Transverse colon (tissue), 4 donors: ENCODE results near the gene FAU. TPM values are rescaled to one million over a fixed set of nuclear protein-coding genes. Genes with fewer than 3 reads are reported as not detected.
A peak's percentile ranks its signal among the peaks of the same experiment; 100 is the strongest.

ENCODE experiments used
- DNase-seq: peaks from one replicate; pipeline ENCODE4 v3.0.0-alpha.2; 2019
- H3K27ac ChIP-seq, 4 donors: fragments of 200-600 bp; sonication (generic); 2 replicates each; pipeline ENCODE4 v1.5.1; 2016 to 2018; ENCODE audit warnings: inconsistent platforms in 4 of 4
- H3K27me3 ChIP-seq: fragments of 200-600 bp; sonication (generic); 2 replicates; pipeline ENCODE4 v1.5.1; 2017; ENCODE audit warnings: inconsistent platforms
- H3K36me3 ChIP-seq, 4 donors: fragments of 200-600 bp; sonication (generic); 2 replicates each; pipeline ENCODE4 v1.5.1; 2017 to 2019; ENCODE audit warnings: inconsistent platforms in 4 of 4
- H3K4me1 ChIP-seq, 4 donors: fragments of 200-600 bp; sonication (generic); 2 replicates each; pipeline ENCODE4 v1.5.1; 2017 to 2020; ENCODE audit warnings: inconsistent platforms in 4 of 4
- H3K4me3 ChIP-seq, 4 donors: fragments of 200-600 bp; sonication (generic); 1 replicate in 1 of 4; 2 replicates in 3 of 4; pipeline versions ENCODE4 v1.5.1 to v1.6.1; 2017 to 2019; ENCODE audit warnings: inconsistent platforms in 4 of 4
- H3K9me3 ChIP-seq, 2 donors: fragments of 200-600 bp; sonication (generic); 2 replicates each; pipeline ENCODE4 v1.5.1; 2017 to 2019; ENCODE audit warnings: inconsistent platforms in 2 of 2
- EP300 ChIP-seq: sonication (generic); formaldehyde crosslinking; IDR thresholded peaks from one replicate; pipeline ENCODE4 v1.6.1; 2017; ENCODE audit warnings: antibody characterized with exemption, low read depth
- POLR2A ChIP-seq: fragments of 450-650 bp; IDR thresholded peaks from one replicate; pipeline ENCODE4 v1.6.1; 2016; ENCODE audit warnings: antibody characterized with exemption, mild to moderate bottlenecking, moderate library complexity
- POLR2AphosphoS5 ChIP-seq, 3 donors: sonication (generic); formaldehyde crosslinking; IDR thresholded peaks; one replicate each; pipeline ENCODE4 v1.6.1; 2016; ENCODE audit warnings: antibody characterized with exemption in 3 of 3
- WGBS, 2 donors: methylation state at CpG; one replicate each; pipeline ENCODE4 v1.1.5; 2018; ENCODE audit warnings: low coverage in 1 of 2; 5-methylcytosine and 5-hydroxymethylcytosine counted together
- in situ Hi-C, 4 donors: fragments of 200-750 bp; cut with MboI; loops; one replicate each; pipeline versions ENCODE4 v1.15.0 to v1.15.1; 2017; ENCODE audit warnings: low sequenced_read_pairs in 3 of 4, low pct_ligation_motif_present in 1 of 4, low pct_unique_long_range_greater_than_20kb in 1 of 4
- intact Hi-C: fragments of 100-400 bp; cut with DNase I; formaldehyde crosslinking; loops from one replicate; pipeline ENCODE4 v1.15.1; 2023; ENCODE audit warnings: low total_unique reads
- total RNA-seq, 4 donors: library from RNA; depleted of rRNA; stranded (reverse); fragments of >200 nt; gene quantifications; one replicate each; pipeline ENCODE4 v1.1.0, GENCODE V29; 2016
- TF ChIP-seq, protein P1 (sequence below), 5 experiments: fragments of 200-600 bp in 3 of 5; fragments of 450-650 bp in 2 of 5; sonication (generic) in 3 of 5; IDR thresholded peaks; 1 replicate in 2 of 5; 2 replicates in 3 of 5; pipeline ENCODE4 v1.5.1; 2016 to 2017; ENCODE audit warnings: antibody characterized with exemption in 5 of 5, inconsistent platforms in 3 of 5, mild to moderate bottlenecking in 2 of 5, moderate library complexity in 1 of 5

Gene FAU
- total RNA-seq, 4 donors from 2014 or later = 594 to 986 (median 662) TPM

DNA sequence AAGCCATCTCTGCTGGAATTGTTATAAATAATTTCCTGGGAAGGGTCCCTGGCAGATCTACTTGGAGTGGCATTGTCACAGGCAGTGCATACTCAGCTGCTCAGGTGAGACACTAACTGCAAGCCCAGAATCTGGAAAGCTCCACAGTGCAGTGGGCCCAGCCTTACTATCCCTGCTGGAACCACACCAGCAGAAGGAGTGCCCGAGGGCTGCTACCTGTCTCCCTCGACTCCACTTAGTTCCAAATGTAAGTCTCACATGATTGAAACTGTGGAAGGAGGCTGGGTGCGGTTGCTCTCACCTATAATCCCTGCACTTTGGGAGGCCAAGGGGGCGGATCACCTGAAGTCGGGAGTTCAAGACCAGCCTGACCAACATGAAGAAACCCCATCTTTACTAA, 26.7 kb upstream of the FAU start:
- TF ChIP-seq POLR2AphosphoS5 (IDR thresholded peaks at IDR 0.05) = no peak
- TF ChIP-seq, protein P1, sequence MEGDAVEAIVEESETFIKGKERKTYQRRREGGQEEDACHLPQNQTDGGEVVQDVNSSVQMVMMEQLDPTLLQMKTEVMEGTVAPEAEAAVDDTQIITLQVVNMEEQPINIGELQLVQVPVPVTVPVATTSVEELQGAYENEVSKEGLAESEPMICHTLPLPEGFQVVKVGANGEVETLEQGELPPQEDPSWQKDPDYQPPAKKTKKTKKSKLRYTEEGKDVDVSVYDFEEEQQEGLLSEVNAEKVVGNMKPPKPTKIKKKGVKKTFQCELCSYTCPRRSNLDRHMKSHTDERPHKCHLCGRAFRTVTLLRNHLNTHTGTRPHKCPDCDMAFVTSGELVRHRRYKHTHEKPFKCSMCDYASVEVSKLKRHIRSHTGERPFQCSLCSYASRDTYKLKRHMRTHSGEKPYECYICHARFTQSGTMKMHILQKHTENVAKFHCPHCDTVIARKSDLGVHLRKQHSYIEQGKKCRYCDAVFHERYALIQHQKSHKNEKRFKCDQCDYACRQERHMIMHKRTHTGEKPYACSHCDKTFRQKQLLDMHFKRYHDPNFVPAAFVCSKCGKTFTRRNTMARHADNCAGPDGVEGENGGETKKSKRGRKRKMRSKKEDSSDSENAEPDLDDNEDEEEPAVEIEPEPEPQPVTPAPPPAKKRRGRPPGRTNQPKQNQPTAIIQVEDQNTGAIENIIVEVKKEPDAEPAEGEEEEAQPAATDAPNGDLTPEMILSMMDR (IDR thresholded peaks at IDR 0.05) = no peak
- TF ChIP-seq POLR2A = no peak
- no peak for TF ChIP-seq EP300

DNA sequence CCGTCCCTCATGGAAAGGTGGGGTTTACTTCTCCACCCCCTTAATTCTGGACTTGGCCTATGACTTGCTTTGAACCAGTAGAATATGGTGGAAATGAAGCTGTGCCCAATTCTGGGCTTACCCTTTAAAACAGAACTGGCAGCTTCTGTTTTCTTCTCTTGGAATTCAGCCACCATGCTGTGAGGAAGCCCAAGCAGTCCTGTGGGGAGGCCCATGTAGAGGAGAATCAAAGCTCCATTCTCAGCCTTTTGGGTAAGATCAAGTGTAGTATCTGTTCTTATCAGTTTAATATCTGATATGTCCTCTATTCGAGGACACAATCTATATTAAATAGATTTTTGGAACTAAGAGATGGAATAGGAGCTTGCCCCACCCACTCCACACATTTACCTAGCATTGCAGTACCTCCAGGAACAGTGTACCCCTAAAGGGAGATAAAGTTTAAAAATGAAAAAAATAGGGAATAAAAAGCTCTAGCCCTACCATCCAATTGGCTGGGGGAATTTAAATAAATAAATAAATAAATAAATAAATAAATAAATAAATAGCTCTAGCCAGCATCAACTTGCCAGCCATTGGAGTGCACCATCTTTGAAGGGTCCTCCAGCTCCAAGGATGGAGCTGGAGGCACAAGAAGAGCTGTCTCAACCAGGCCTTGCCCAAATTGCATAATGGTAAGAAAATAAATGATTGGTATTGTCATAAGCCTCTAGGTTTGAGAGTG, 25.6 kb upstream of the FAU start:
- WGBS, 2 donors = 73 to 80% methylated on average over 2 of the region's 2 CpGs
- Histone ChIP-seq H3K27me3 (no peaks in the 10 kb centered on the region), H3K4me1 (peaks cover 8 to 15% (median 10%) of the 10 kb centered on the region in 4 donors), H3K4me3 (no peak overlapping the region), H3K36me3 (no peaks in the 10 kb centered on the region), H3K9me3 (no peaks in the 10 kb centered on the region), H3K27ac (no peak overlapping the region)
- no peak for DNase-seq
- TF ChIP-seq POLR2A (no peak), EP300 (no peak), POLR2AphosphoS5 (IDR thresholded peaks at IDR 0.05) (no peak)
- TF ChIP-seq, protein P1 (IDR thresholded peaks at IDR 0.05) = no peak
- intact Hi-C loops (no loop called here), in situ Hi-C loops (no loop called here)

More for the DNA sequence above, 26.7 kb upstream of the FAU start:
- H3K36me3 ChIP-seq = no peaks in the 10 kb centered on the region
- H3K9me3 ChIP-seq = no peaks in the 10 kb centered on the region
- no peak for DNase-seq
- no peaks in the 10 kb centered on the region for H3K27me3 ChIP-seq
- in situ Hi-C loops = no loop called here
- peaks cover 8 to 15% (median 10%) of the 10 kb centered on the region in 4 donors for H3K4me1 ChIP-seq
- no peak overlapping the region for H3K27ac ChIP-seq
- 77 to 81% methylated on average over 3 to 5 of the region's 5 CpGs for WGBS, 2 donors
- intact Hi-C loops = no loop called here
- H3K4me3 ChIP-seq = no peak overlapping the region

DNA sequence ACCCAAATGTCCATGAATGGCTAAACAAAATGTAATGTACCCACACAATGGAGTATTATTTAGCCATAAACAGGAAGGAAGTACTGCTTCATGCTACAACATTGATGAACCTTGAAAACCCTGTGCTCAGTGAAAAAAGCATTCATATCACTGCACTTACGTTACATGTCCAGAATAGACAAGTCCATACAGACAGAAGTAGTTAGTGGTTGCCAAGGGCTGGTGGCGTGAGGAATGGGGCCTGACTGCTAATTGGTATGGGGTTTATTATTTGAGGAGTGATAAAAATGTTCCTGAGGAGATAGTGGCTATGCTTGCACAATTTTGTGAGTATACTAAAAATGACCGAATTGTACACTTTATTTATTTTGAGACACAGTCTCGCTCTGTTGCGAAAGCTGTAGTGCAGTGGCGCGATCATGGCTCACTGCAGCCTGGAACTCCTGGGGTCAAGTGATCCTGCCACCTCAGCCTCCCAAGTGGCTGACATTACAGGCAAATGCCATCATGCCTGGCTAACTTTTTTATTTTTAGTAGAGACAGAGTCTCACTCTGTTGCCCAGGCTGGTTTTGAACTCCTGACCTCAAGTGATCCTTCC, 20.1 kb upstream of the FAU start:
- Histone ChIP-seq H3K9me3 (no peaks in the 10 kb centered on the region), H3K36me3 (no peaks in the 10 kb centered on the region), H3K27me3 (no peaks in the 10 kb centered on the region), H3K27ac (no peak overlapping the region), H3K4me1 (peaks cover 0 to 4% (median 0%) of the 10 kb centered on the region in 4 donors), H3K4me3 (no peak overlapping the region)
- DNase-seq = no peak
- 79 to 96% methylated on average over 5 to 7 of the region's 7 CpGs for WGBS, 2 donors
- TF ChIP-seq, protein P1 (IDR thresholded peaks at IDR 0.05) = no peak
- TF ChIP-seq EP300 (no peak), POLR2A (no peak), POLR2AphosphoS5 (IDR thresholded peaks at IDR 0.05) (no peak)
- intact Hi-C loops = no loop called here
- in situ Hi-C loops = no loop called here

DNA sequence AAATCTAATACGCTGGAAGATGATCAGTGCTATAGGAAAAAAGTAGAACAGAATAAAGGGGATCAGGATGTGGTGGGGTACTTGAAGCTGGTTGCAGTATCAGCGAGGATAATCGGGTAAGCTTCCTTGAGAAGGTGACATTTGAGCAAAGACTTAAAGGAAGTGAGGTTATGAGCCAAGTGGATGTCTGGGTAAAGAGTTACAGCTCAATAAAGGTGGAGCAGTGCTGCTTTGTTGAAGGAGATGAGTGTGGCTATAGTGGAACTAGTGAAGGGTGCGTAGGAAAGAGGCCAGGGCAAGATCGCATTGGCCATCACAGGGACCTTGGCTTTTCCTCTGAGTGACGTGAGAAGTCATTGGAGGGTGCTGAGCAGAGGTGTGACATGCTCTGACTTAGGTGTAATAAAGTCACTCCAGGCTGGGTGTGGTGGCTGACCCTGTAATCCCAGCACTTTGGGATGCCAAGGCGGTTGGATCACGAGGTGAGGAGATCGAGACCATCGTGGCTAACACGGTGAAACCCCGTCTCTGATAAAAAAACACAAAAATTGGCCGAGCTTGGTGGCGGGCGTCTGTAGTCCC, 14.7 kb upstream of the FAU start:
- Histone ChIP-seq H3K27me3 (no peaks in the 10 kb centered on the region), H3K4me3 (no peak overlapping the region), H3K9me3 (no peaks in the 10 kb centered on the region), H3K4me1 (peaks cover 17 to 39% (median 31%) of the 10 kb centered on the region in 4 donors), H3K36me3 (peaks cover 0 to 8% (median 2%) of the 10 kb centered on the region in 4 donors), H3K27ac (peak overlapping the region; percentile 94 to 97 (median 95))
- in situ Hi-C loops (loop anchor here in 1 of 4 donors (10.0 kb wide), 1 partner anchor 48 kb away; the partner anchor contains the start of gene CAPN1), intact Hi-C loops (no loop called here)
- WGBS, 2 donors = 64 to 100% methylated on average over 1 to 15 of the region's 15 CpGs
- DNase-seq = peak; percentile 63
- no peak for TF ChIP-seq EP300
- peak; percentile 55 for TF ChIP-seq POLR2A
- TF ChIP-seq POLR2AphosphoS5 (IDR thresholded peaks at IDR 0.05) = peak in 2 of 3 donors; percentile 63 to 70
